Trophoblast cell (in vitro differentiated cells and primary cell): Measurements from ENCODE around the gene TEC.

Experiments
- DNase-seq, 2 donors: peaks; one replicate each; pipeline ENCODE4 v3.0.0-alpha.2; 2016
- H2AFZ ChIP-seq: 2 replicates; pipeline ENCODE4 v1.6.1; 2013; ENCODE audit warnings: low read length, moderate library complexity, mild to moderate bottlenecking; ENCODE audit not compliant: insufficient read depth, poor library complexity
- H2AK5ac ChIP-seq: 2 replicates; pipeline ENCODE4 v1.6.1; 2013; ENCODE audit warnings: mild to moderate bottlenecking, low read length
- H2BK120ac ChIP-seq: 2 replicates; pipeline ENCODE4 v1.6.1; 2013; ENCODE audit warnings: low read length, mild to moderate bottlenecking, moderate library complexity; ENCODE audit not compliant: insufficient read depth, poor library complexity
- H2BK12ac ChIP-seq: 2 replicates; pipeline ENCODE4 v1.6.1; 2013; ENCODE audit warnings: mild to moderate bottlenecking, low read length, moderate library complexity
- H2BK5ac ChIP-seq: 2 replicates; pipeline ENCODE4 v1.6.1; 2013; ENCODE audit warnings: low read length, low read depth, moderate library complexity, mild to moderate bottlenecking; ENCODE audit not compliant: poor library complexity
- H3K14ac ChIP-seq: 2 replicates; pipeline ENCODE4 v1.6.1; 2013; ENCODE audit warnings: mild to moderate bottlenecking, low read length
- H3K18ac ChIP-seq: 2 replicates; pipeline ENCODE4 v1.6.1; 2013; ENCODE audit warnings: mild to moderate bottlenecking, low read length
- H3K23ac ChIP-seq: 2 replicates; pipeline ENCODE4 v1.6.1; 2013; ENCODE audit warnings: low read length
- H3K27ac ChIP-seq: 2 replicates; pipeline ENCODE4 v1.5.1; 2013; ENCODE audit warnings: low read depth, mild to moderate bottlenecking, inconsistent platforms, low read length, moderate library complexity
- H3K27me3 ChIP-seq: 2 replicates; pipeline ENCODE4 v1.6.1; 2013; ENCODE audit warnings: inconsistent platforms, mild to moderate bottlenecking, low read length, moderate library complexity; ENCODE audit not compliant: insufficient read depth
- H3K36me3 ChIP-seq, 2 experiments: 1 replicate in 1 of 2; 2 replicates in 1 of 2; pipeline ENCODE4 v1.6.1; 2013; ENCODE audit warnings: low read length in 2 of 2, mild to moderate bottlenecking in 2 of 2, moderate library complexity in 1 of 2; ENCODE audit not compliant: insufficient read depth in 2 of 2, control insufficient read depth in 1 of 2
- H3K4ac ChIP-seq: 2 replicates; pipeline ENCODE4 v1.6.1; 2013; ENCODE audit warnings: low read depth, mild to moderate bottlenecking, low read length, moderate library complexity
- H3K4me1 ChIP-seq, 2 experiments: 1 replicate in 1 of 2; 2 replicates in 1 of 2; pipeline ENCODE4 v1.6.1; 2013; ENCODE audit warnings: low read length in 2 of 2, mild to moderate bottlenecking in 2 of 2, moderate library complexity in 1 of 2; ENCODE audit not compliant: insufficient read depth in 2 of 2, control insufficient read depth in 1 of 2
- H3K4me2 ChIP-seq: 2 replicates; pipeline ENCODE4 v1.6.1; 2013; ENCODE audit warnings: inconsistent platforms, mild to moderate bottlenecking, low read length, moderate library complexity
- H3K4me3 ChIP-seq: 2 replicates; pipeline ENCODE4 v1.5.1; 2013; ENCODE audit warnings: mild to moderate bottlenecking, low read depth, low read length, inconsistent platforms
- H3K79me1 ChIP-seq: one replicate; pipeline ENCODE4 v1.6.1; 2013; ENCODE audit warnings: low read length
- H3K79me2 ChIP-seq: 2 replicates; pipeline ENCODE4 v1.6.1; 2013; ENCODE audit warnings: low read length, mild to moderate bottlenecking; ENCODE audit not compliant: control insufficient read depth, insufficient read depth, poor library complexity
- H3K9ac ChIP-seq: 2 replicates; pipeline ENCODE4 v1.6.1; 2013; ENCODE audit warnings: mild to moderate bottlenecking, low read length
- H3K9me3 ChIP-seq: 2 replicates; pipeline ENCODE4 v1.6.1; 2013; ENCODE audit warnings: low read depth, mild to moderate bottlenecking, control low read depth, inconsistent platforms, low read length; ENCODE audit not compliant: insufficient read depth
- H4K12ac ChIP-seq: 2 replicates; pipeline ENCODE4 v1.6.1; 2013; ENCODE audit warnings: low read depth, mild to moderate bottlenecking, low read length, moderate library complexity
- H4K8ac ChIP-seq: 2 replicates; pipeline ENCODE4 v1.6.1; 2013; ENCODE audit warnings: low read depth, mild to moderate bottlenecking, low read length, moderate library complexity
- H4K91ac ChIP-seq: one replicate; pipeline ENCODE4 v1.6.1; 2013; ENCODE audit warnings: low read depth, mild to moderate bottlenecking, low read length, moderate library complexity
- WGBS: extraction: QIAGEN DNeasy Blood & Tissue Kit; methylation state at CpG from one replicate; pipeline ENCODE4 v1.1.7; 2013; ENCODE audit warnings: missing lambda C conversion rate; ENCODE audit not compliant: insufficient read length, insufficient coverage; ENCODE audit errors: extremely low coverage; 5-methylcytosine and 5-hydroxymethylcytosine counted together

TEC gene

DNA sequence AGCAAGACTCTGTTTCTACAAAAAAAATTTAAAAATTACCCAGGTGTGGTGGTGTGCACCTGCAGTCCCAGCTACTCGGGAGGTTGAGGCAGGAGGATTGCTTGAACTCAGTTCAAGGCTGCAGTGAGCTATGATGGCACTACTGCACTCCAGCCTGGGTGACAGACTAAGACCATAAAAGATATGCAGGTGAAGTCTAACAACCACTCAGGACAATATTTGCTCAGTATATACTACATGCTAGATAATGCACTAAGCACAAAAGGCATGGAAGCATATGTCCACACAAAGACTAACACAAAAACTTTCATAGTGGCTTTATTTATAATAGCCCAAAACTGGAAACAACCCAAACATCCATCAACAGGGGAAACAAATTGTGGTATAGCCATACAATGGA is 77.9 kb downstream of the TEC start:
- Histone ChIP-seq H3K27ac (no peak overlapping the region), H2BK5ac (no peak overlapping the region), H3K79me1 (no peaks in the 10 kb centered on the region), H3K27me3 (no peaks in the 10 kb centered on the region), H3K14ac (no peak overlapping the region), H2BK12ac (no peak overlapping the region), H3K23ac (no peak overlapping the region), H4K91ac (no peak overlapping the region), H2BK120ac (no peak overlapping the region), H4K12ac (no peak overlapping the region), H3K4me2 (no peak overlapping the region), H3K36me3 (no peaks in the 10 kb centered on the region), H3K18ac (no peak overlapping the region), H3K9ac (no peak overlapping the region), H3K4ac (no peak overlapping the region), H3K4me3 (no peak overlapping the region), H4K8ac (no peak overlapping the region), H3K4me1 (no peaks in the 10 kb centered on the region), H3K79me2 (no peaks in the 10 kb centered on the region), H2AFZ (no peak overlapping the region), H3K9me3 (no peaks in the 10 kb centered on the region), H2AK5ac (no peak overlapping the region)
- WGBS = no CpG with 5 or more reads among the region's 1 CpG
- no peak for DNase-seq

DNA sequence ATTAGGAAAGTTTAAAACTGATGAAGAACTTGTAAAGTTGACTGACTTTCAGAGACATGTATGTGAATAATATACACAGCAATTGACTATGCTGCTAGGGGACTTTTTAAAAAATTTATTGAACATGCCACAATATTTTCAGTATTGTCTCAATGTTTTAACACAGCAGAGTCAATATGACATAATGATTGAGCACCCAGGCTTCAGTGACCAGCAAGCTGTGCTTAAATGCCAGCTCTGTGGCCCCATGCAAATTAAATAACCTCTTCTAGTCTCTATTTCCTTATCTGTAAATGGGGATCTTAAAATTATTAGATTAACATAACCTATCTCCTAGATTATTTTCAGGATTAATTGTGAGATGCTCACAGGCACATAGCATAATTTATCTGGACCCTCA is 78.8 kb downstream of the TEC start:
- Histone ChIP-seq H3K23ac (no peak overlapping the region), H3K79me2 (no peaks in the 10 kb centered on the region), H3K9ac (no peak overlapping the region), H3K4me3 (no peak overlapping the region), H3K14ac (no peak overlapping the region), H3K27ac (no peak overlapping the region), H3K4me2 (no peak overlapping the region), H3K79me1 (no peaks in the 10 kb centered on the region), H2AFZ (no peak overlapping the region), H3K4me1 (no peaks in the 10 kb centered on the region), H3K4ac (no peak overlapping the region), H2AK5ac (no peak overlapping the region), H2BK5ac (no peak overlapping the region), H4K12ac (no peak overlapping the region), H4K8ac (no peak overlapping the region), H3K9me3 (no peaks in the 10 kb centered on the region), H3K18ac (no peak overlapping the region), H4K91ac (no peak overlapping the region), H2BK12ac (no peak overlapping the region), H3K36me3 (no peaks in the 10 kb centered on the region), H3K27me3 (no peaks in the 10 kb centered on the region), H2BK120ac (no peak overlapping the region)
- no peak for DNase-seq

- no peak overlapping the region for H2BK120ac ChIP-seq
- H3K23ac ChIP-seq = no peak overlapping the region
- H3K14ac ChIP-seq = no peak overlapping the region
- H3K9ac ChIP-seq = no peak overlapping the region
- H2AK5ac ChIP-seq = no peak overlapping the region
- no peaks in the 10 kb centered on the region for H3K36me3 ChIP-seq
- H3K4me1 ChIP-seq = no peaks in the 10 kb centered on the region
- no peak for DNase-seq
- no peak overlapping the region for H4K8ac ChIP-seq
- H3K27ac ChIP-seq = no peak overlapping the region
- WGBS = no CpG with 5 or more reads among the region's 2 CpGs
- H3K79me2 ChIP-seq = no peaks in the 10 kb centered on the region
- no peaks in the 10 kb centered on the region for H3K79me1 ChIP-seq
- H4K91ac ChIP-seq = no peak overlapping the region
- H4K12ac ChIP-seq = no peak overlapping the region
- no peaks in the 10 kb centered on the region for H3K27me3 ChIP-seq
- H2BK12ac ChIP-seq = no peak overlapping the region
- no peak overlapping the region for H2AFZ ChIP-seq
- no peak overlapping the region for H3K18ac ChIP-seq
- no peak overlapping the region for H3K4me3 ChIP-seq
- H2BK5ac ChIP-seq = no peak overlapping the region
- H3K4me2 ChIP-seq = no peak overlapping the region
- H3K9me3 ChIP-seq = no peaks in the 10 kb centered on the region
- no peak overlapping the region for H3K4ac ChIP-seq
Measured at GRCh38 chr4:48189731-48190130, 79.9 kb downstream of the TEC start.

DNA sequence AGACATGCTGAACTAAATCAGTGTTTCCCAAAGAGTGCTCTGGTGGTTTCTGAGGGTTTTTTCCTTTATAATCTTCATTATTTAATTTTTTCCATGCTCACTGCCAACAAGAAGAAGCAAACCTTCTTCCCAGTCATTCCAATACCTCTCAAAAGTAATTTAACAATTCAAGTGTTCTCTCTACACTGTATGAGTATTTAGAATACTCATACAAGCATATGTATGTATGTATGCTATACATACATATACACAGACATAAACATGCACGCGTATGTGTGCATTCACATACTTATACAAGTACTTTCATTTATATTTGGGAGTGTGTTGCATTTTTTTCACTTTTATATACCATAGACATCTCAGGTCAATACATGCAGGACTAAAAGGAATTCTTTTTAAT is 81.2 kb downstream of the TEC start:
- no peak overlapping the region for H3K9ac ChIP-seq
- H3K79me1 ChIP-seq = no peaks in the 10 kb centered on the region
- no peak overlapping the region for H3K23ac ChIP-seq
- no peak overlapping the region for H3K4me2 ChIP-seq
- H2BK120ac ChIP-seq = no peak overlapping the region
- H4K12ac ChIP-seq = no peak overlapping the region
- no peaks in the 10 kb centered on the region for H3K79me2 ChIP-seq
- H3K18ac ChIP-seq = no peak overlapping the region
- no peaks in the 10 kb centered on the region for H3K9me3 ChIP-seq
- H2AK5ac ChIP-seq = no peak overlapping the region
- no peak overlapping the region for H2BK12ac ChIP-seq
- no peak overlapping the region for H2BK5ac ChIP-seq
- H3K27me3 ChIP-seq = no peaks in the 10 kb centered on the region
- H4K91ac ChIP-seq = no peak overlapping the region
- H2AFZ ChIP-seq = no peak overlapping the region
- no CpG with 5 or more reads among the region's 2 CpGs for WGBS
- H3K27ac ChIP-seq = no peak overlapping the region
- no peak overlapping the region for H3K14ac ChIP-seq
- H4K8ac ChIP-seq = no peak overlapping the region
- no peak overlapping the region for H3K4me3 ChIP-seq
- H3K4me1 ChIP-seq = no peaks in the 10 kb centered on the region
- DNase-seq = no peak
- no peaks in the 10 kb centered on the region for H3K36me3 ChIP-seq
- H3K4ac ChIP-seq = no peak overlapping the region

DNA sequence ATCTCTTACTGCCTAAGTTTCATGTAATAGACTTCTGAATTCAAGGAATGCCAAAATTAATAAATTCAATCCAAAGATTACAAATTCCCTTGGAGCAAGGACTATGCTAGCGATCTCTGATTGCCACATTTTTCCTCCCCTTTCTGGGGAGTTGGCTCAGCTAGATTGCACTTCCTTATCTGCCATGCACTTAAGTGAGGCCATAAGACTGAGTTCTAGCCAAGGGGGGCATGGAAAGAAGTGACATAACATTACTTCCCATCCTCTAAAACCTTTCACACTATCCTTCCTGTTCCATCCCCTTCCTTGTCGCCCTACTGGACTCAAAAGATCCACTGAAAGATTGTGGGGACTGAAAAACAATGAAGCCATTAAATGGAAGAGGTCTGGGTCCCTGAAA is 81.8 kb downstream of the TEC start:
- no peak overlapping the region for H2AK5ac ChIP-seq
- H3K36me3 ChIP-seq = no peaks in the 10 kb centered on the region
- no peak overlapping the region for H3K18ac ChIP-seq
- H4K12ac ChIP-seq = no peak overlapping the region
- no peak for DNase-seq
- no peak overlapping the region for H3K23ac ChIP-seq
- H3K79me1 ChIP-seq = no peaks in the 10 kb centered on the region
- H2BK12ac ChIP-seq = no peak overlapping the region
- no peaks in the 10 kb centered on the region for H3K27me3 ChIP-seq
- no peak overlapping the region for H3K4me3 ChIP-seq
- no peaks in the 10 kb centered on the region for H3K4me1 ChIP-seq
- H3K4ac ChIP-seq = no peak overlapping the region
- WGBS = no CpG with 5 or more reads among the region's 2 CpGs
- H4K8ac ChIP-seq = no peak overlapping the region
- H4K91ac ChIP-seq = no peak overlapping the region
- H2BK120ac ChIP-seq = no peak overlapping the region
- no peaks in the 10 kb centered on the region for H3K9me3 ChIP-seq
- H3K14ac ChIP-seq = no peak overlapping the region
- H3K79me2 ChIP-seq = no peaks in the 10 kb centered on the region
- no peak overlapping the region for H2AFZ ChIP-seq
- H3K9ac ChIP-seq = no peak overlapping the region
- H3K27ac ChIP-seq = no peak overlapping the region
- no peak overlapping the region for H2BK5ac ChIP-seq
- no peak overlapping the region for H3K4me2 ChIP-seq
